ENCODE results near the gene LRSAM1.
A peak's percentile ranks its signal among the peaks of the same experiment; 100 is the strongest.

The LRSAM1 gene

DNA sequence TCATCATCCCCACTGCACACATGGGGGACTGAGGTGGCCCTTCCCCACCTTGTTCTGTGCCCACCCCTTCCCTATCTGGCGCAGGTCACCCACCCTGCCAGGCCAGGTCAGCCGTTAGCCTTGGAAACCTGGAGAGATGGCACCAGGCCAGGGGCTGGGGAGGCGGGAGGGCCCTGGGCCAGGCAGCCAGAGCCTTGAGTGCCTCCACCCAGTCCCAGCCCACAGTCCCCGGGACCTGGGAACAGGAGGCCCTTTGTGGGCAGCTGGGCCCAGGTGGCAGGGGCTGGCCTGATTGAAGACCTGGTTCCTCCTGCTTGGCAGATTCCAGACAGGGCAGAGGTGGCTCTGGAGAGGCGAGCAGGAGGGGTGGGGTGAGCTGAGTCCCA lies 70.6 kb downstream of the LRSAM1 start:
- DNase-seq (ENCODE audit: extremely low read depth, insufficient read length): no peak
- no peak for TF ChIP-seq CTCF (IDR thresholded peaks at IDR 0.05; ENCODE audit: insufficient read depth, low read length, poor library complexity, severe bottlenecking)
- no peaks in the 10 kb centered on the region for H3K36me3 ChIP-seq (ENCODE audit: control insufficient read depth, insufficient read depth, low read length)
- no peaks in the 10 kb centered on the region for H3K27me3 ChIP-seq (replicated peaks; ENCODE audit: control insufficient read depth, insufficient read depth, low read length)
- no peak overlapping the region for H3K4me3 ChIP-seq (replicated peaks; ENCODE audit: low read depth, low read length)

GRCh38 chr9:127522727-127523126 lies 71.4 kb downstream of the LRSAM1 start:
- H3K27me3 ChIP-seq (replicated peaks; ENCODE audit: control insufficient read depth, insufficient read depth, low read length): no peaks in the 10 kb centered on the region
- no peaks in the 10 kb centered on the region for H3K36me3 ChIP-seq (ENCODE audit: control insufficient read depth, insufficient read depth, low read length)
- TF ChIP-seq CTCF (IDR thresholded peaks at IDR 0.05; ENCODE audit: insufficient read depth, low read length, poor library complexity, severe bottlenecking): no peak
- H3K4me3 ChIP-seq (replicated peaks; ENCODE audit: low read depth, low read length): no peak overlapping the region
- DNase-seq (ENCODE audit: extremely low read depth, insufficient read length): no peak

DNA sequence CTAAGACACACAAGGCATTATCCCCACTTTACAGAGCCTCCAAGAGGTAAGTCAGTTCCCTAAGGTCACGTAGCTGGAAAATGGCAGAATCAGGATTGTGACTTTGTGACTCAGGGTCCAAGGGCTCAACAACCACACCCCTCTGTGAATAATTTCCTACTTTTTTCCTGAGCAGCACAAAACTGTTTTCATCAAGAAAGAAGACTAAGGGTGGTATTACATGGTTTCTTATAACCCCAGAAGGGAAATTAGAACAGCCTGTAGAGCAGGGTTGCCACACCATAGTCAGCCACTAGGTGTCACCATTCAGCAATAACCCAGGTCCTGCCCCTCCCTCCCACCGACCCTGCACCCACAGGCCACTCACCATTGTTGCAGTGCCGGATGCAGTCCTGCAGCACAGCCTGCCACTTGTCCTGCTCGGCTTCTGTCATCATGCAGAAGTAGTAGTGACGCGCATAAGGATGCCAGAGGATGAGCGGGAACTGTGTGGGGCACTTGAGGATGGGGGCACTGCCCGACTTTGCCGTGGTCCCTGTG lies 72.1 kb downstream of the LRSAM1 start:
- H3K4me3 ChIP-seq (replicated peaks; ENCODE audit: low read depth, low read length): no peak overlapping the region
- no peak for DNase-seq (ENCODE audit: extremely low read depth, insufficient read length)

GRCh38 chr9:127524373-127524772 lies 73.1 kb downstream of the LRSAM1 start:
- no peaks in the 10 kb centered on the region for H3K27me3 ChIP-seq (replicated peaks; ENCODE audit: control insufficient read depth, insufficient read depth, low read length)
- TF ChIP-seq CTCF (IDR thresholded peaks at IDR 0.05; ENCODE audit: insufficient read depth, low read length, poor library complexity, severe bottlenecking): no peak
- no peak overlapping the region for H3K4me3 ChIP-seq (replicated peaks; ENCODE audit: low read depth, low read length)
- no peaks in the 10 kb centered on the region for H3K36me3 ChIP-seq (ENCODE audit: control insufficient read depth, insufficient read depth, low read length)
- no peak for DNase-seq (ENCODE audit: extremely low read depth, insufficient read length)

More for the DNA sequence above, 72.1 kb downstream of the LRSAM1 start:
- Histone ChIP-seq H3K27me3 (replicated peaks; ENCODE audit: control insufficient read depth, insufficient read depth, low read length) (no peaks in the 10 kb centered on the region), H3K36me3 (ENCODE audit: control insufficient read depth, insufficient read depth, low read length) (no peaks in the 10 kb centered on the region)
- peak; percentile 34 for TF ChIP-seq CTCF (IDR thresholded peaks at IDR 0.05; ENCODE audit: insufficient read depth, low read length, poor library complexity, severe bottlenecking)

- no peak for DNase-seq (ENCODE audit: extremely low read depth, insufficient read length)
- Histone ChIP-seq H3K27me3 (replicated peaks; ENCODE audit: control insufficient read depth, insufficient read depth, low read length) (no peaks in the 10 kb centered on the region), H3K4me3 (replicated peaks; ENCODE audit: low read depth, low read length) (no peak overlapping the region), H3K36me3 (ENCODE audit: control insufficient read depth, insufficient read depth, low read length) (no peaks in the 10 kb centered on the region)
- TF ChIP-seq CTCF (IDR thresholded peaks at IDR 0.05; ENCODE audit: insufficient read depth, low read length, poor library complexity, severe bottlenecking): peak; percentile 55
Observed at GRCh38 chr9:127525401-127526188, 74.3 kb downstream of the LRSAM1 start.

Data from GM06990 (cell line).